OCI-LY3 (cell line): ENCODE data around the gene DPP10.

ENCODE experiments used
- H2AFZ ChIP-seq: fragments of 200-600, 300-600 bp; shearing (Covaris generic); 2 replicates; pipeline ENCODE4 v1.6.0; 2014; ENCODE audit warnings: antibody characterized with exemption, low read depth, low read length
- H3K27ac ChIP-seq: fragments of 200-600, 300-600 bp; sonication (generic); 2 replicates; pipeline ENCODE4 v1.5.1; 2014; ENCODE audit warnings: mild to moderate bottlenecking, low read length, moderate library complexity, mixed read lengths
- H3K27me3 ChIP-seq: fragments of 200-600, 300-600 bp; sonication (generic); 2 replicates; pipeline ENCODE4 v1.6.1; 2014; ENCODE audit warnings: low read depth, low read length, mixed read lengths
- H3K36me3 ChIP-seq: fragments of 200-600, 300-600 bp; sonication (generic); replicated peaks from 2 replicates; pipeline ENCODE3; 2014; ENCODE audit warnings: low read depth, low read length, mixed read lengths
- H3K4me1 ChIP-seq: fragments of 300-600, 200-600 bp; sonication (generic); 2 replicates; pipeline ENCODE4 v1.6.1; 2014; ENCODE audit warnings: low read length, mixed read lengths
- H3K4me2 ChIP-seq: fragments of 200-600, 300-600 bp; sonication (generic); 2 replicates; pipeline ENCODE4 v1.6.1; 2014; ENCODE audit warnings: low read length, mixed read lengths
- H3K4me3 ChIP-seq: fragments of 300-600, 200-600 bp; sonication (generic); 2 replicates; pipeline ENCODE4 v1.5.1; 2014; ENCODE audit warnings: antibody characterized with exemption, mild to moderate bottlenecking, low read length, moderate library complexity
- H3K79me2 ChIP-seq: fragments of 300-600, 200-600 bp; shearing (Covaris generic); 2 replicates; pipeline ENCODE4 v1.6.1; 2014; ENCODE audit warnings: mild to moderate bottlenecking, low read length, mixed read lengths
- H3K9ac ChIP-seq: fragments of 300-600, 200-600 bp; shearing (Covaris generic); 2 replicates; pipeline ENCODE4 v1.6.0; 2014; ENCODE audit warnings: mild to moderate bottlenecking, low read length, moderate library complexity
- H3K9me3 ChIP-seq: fragments of 200-600, 300-600 bp; shearing (Covaris generic); 2 replicates; pipeline ENCODE4 v1.6.1; 2014; ENCODE audit warnings: low read length, mixed read lengths; ENCODE audit not compliant: insufficient read depth
- H4K20me1 ChIP-seq: fragments of 200-600, 300-600 bp; sonication (generic); 2 replicates; pipeline ENCODE4 v1.6.1; 2016; ENCODE audit warnings: low read length, mixed read lengths; ENCODE audit not compliant: insufficient read depth
- CTCF ChIP-seq: fragments of 200-600, 300-600 bp; sonication (generic); IDR thresholded peaks from 2 replicates; pipeline ENCODE4 v1.5.1; 2014; ENCODE audit warnings: antibody characterized with exemption, low read length, low read depth
- EZH2phosphoT487 ChIP-seq: fragments of 200-600 bp; shearing (Covaris generic); IDR thresholded peaks from 2 replicates; pipeline ENCODE4 v1.6.1; 2018; ENCODE audit warnings: antibody characterized with exemption, mixed run types, low read depth

DPP10 gene

DNA sequence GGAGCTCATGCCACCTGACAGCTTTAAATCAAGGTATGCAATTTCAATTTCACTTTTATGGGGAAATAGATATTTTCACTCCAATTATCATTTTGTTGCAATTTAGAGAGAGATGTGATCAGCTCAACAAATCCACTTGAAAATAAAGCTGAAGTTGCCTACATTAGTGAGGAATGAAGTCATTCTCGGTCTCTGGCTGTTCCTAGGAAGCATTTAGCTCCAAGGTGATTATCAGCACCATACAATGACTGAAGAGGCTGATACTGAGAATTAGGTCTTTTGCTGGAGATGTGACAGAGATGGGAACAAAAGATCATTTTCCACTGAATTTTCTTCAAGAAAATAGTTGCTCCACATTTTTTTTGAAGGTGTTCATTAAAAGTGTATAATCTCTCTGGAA is 1303.7 kb downstream of the DPP10 start:
- Histone ChIP-seq H3K4me1 (no peaks in the 10 kb centered on the region), H3K4me2 (no peak overlapping the region)

DNA sequence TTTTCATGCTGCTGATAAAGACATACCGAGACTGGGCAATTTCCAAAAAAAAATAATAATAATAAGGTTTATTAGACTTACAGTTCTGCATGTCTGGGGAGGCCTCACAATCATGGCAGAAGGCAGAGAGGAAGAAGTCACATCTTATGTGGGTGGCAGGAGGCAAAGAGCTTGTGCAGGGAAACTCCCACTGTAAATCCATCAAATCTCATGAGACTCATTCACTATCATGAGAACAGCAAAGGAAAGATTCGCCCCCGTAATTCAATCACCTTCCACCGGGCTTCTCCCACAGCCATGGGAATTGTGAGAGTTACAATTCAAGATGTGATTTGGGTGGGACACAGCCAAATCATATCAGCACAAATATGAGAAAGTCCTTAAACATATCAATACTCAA is 1314.8 kb downstream of the DPP10 start:
- Histone ChIP-seq H3K9ac (no peak overlapping the region), H2AFZ (no peak overlapping the region), H4K20me1 (no peaks in the 10 kb centered on the region), H3K9me3 (no peaks in the 10 kb centered on the region), H3K4me2 (no peak overlapping the region), H3K27me3 (no peaks in the 10 kb centered on the region), H3K4me3 (no peak overlapping the region), H3K4me1 (no peaks in the 10 kb centered on the region), H3K36me3 (no peaks in the 10 kb centered on the region), H3K79me2 (no peaks in the 10 kb centered on the region), H3K27ac (no peak overlapping the region)
- TF ChIP-seq CTCF (no peak), EZH2phosphoT487 (no peak)

More for the DNA sequence above, 1303.7 kb downstream of the DPP10 start:
- Histone ChIP-seq H2AFZ (no peak overlapping the region), H3K9ac (no peak overlapping the region), H3K27me3 (no peaks in the 10 kb centered on the region), H4K20me1 (no peaks in the 10 kb centered on the region), H3K79me2 (no peaks in the 10 kb centered on the region), H3K36me3 (no peaks in the 10 kb centered on the region), H3K9me3 (no peaks in the 10 kb centered on the region), H3K27ac (no peak overlapping the region), H3K4me3 (no peak overlapping the region)
- TF ChIP-seq EZH2phosphoT487 = no peak
- TF ChIP-seq CTCF = no peak

GRCh38 chr2:115763601-115764000 is 1321.2 kb downstream of the DPP10 start:
- no peak for TF ChIP-seq CTCF
- no peak for TF ChIP-seq EZH2phosphoT487
- H3K9ac ChIP-seq = no peak overlapping the region
- no peak overlapping the region for H2AFZ ChIP-seq

DNA sequence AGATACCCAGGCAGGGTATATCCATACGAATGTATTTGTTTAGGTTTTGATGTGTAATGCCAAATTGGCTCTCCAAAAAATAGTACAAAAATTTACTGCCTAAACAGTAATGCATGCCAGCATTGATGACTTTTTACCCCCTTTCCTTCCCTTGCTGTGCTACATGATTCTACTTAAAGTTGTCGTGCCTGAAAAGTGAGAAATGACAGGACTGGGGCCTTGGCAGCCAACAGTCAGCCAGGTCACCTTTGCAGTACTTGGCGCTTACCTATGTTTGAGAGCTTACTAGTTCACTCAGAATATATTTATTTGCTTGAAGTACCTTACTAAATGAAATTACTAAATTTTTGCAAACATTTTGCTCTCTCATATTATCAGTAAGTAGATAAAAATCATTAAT is 1329.1 kb downstream of the DPP10 start:
- Histone ChIP-seq H2AFZ (no peak overlapping the region), H3K79me2 (no peaks in the 10 kb centered on the region), H3K27ac (no peak overlapping the region), H3K4me1 (no peaks in the 10 kb centered on the region), H3K9ac (no peak overlapping the region), H3K4me2 (no peak overlapping the region), H3K4me3 (no peak overlapping the region), H4K20me1 (no peaks in the 10 kb centered on the region), H3K36me3 (no peaks in the 10 kb centered on the region), H3K27me3 (no peaks in the 10 kb centered on the region), H3K9me3 (no peaks in the 10 kb centered on the region)
- TF ChIP-seq EZH2phosphoT487 (no peak), CTCF (no peak)

More at GRCh38 chr2:115763601-115764000, 1321.2 kb downstream of the DPP10 start:
- H3K4me1 ChIP-seq = no peaks in the 10 kb centered on the region
- H3K36me3 ChIP-seq = no peaks in the 10 kb centered on the region
- no peak overlapping the region for H3K4me3 ChIP-seq
- H3K79me2 ChIP-seq = no peaks in the 10 kb centered on the region
- no peak overlapping the region for H3K27ac ChIP-seq
- no peaks in the 10 kb centered on the region for H4K20me1 ChIP-seq
- no peaks in the 10 kb centered on the region for H3K27me3 ChIP-seq
- H3K4me2 ChIP-seq = no peak overlapping the region
- H3K9me3 ChIP-seq = no peaks in the 10 kb centered on the region
